Cerebellar nuclear complex (tissue), 1 donor: ENCODE data around the gene MEX3A.
"Not testable (repeated sequence)": the region's sequence is repeated elsewhere in the genome, so short reads cannot be mapped to it uniquely, and the experiment has no call there.

Source experiments
- DNase-seq, 2 experiments: peaks; one replicate each; lab custom pipeline; 2025; lab: John Stamatoyannopoulos, UW

The MEX3A gene

GRCh38 chr1:156118177-156118868 lies 36.1 kb upstream of the MEX3A start:
- DNase-seq, result no peak

- DNase-seq, result no peak
These were observed 35.3 kb upstream of the MEX3A start for GRCh38 chr1:156117414-156118176.

- DNase-seq, result not testable (repeated sequence)
These were observed 34.5 kb upstream of the MEX3A start for GRCh38 chr1:156116731-156117130.

- no peak for DNase-seq
These were observed 33.5 kb upstream of the MEX3A start for GRCh38 chr1:156115514-156116374.

GRCh38 chr1:156114919-156115513 lies 32.8 kb upstream of the MEX3A start:
- no peak for DNase-seq

- peak in 1 of 2 experiments; percentile 56 for DNase-seq
These were observed 32.0 kb upstream of the MEX3A start, which contains the start of gene LMNA for GRCh38 chr1:156114101-156114918. Gene LMNA, plus strand, starts transcription at chr1:156114711. Its CDS starts 208 bp downstream, at chr1:156114919.

GRCh38 chr1:156113282-156113950 lies 31.2 kb upstream of the MEX3A start:
- DNase-seq, result no peak

- DNase-seq, result no peak
These were observed 30.2 kb upstream of the MEX3A start for GRCh38 chr1:156112276-156113137.

GRCh38 chr1:156111355-156111962 lies 29.2 kb upstream of the MEX3A start:
- no peak for DNase-seq

- DNase-seq, result no peak
These were observed 28.0 kb upstream of the MEX3A start for GRCh38 chr1:156110252-156110651.

GRCh38 chr1:156108664-156109241 lies 26.5 kb upstream of the MEX3A start:
- DNase-seq, result no peak

GRCh38 chr1:156108057-156108456 lies 25.8 kb upstream of the MEX3A start:
- no peak for DNase-seq

- no peak for DNase-seq
These were observed 24.6 kb upstream of the MEX3A start for GRCh38 chr1:156106624-156107488.

GRCh38 chr1:156104861-156105832 lies 22.9 kb upstream of the MEX3A start:
- DNase-seq, result no peak

- no peak for DNase-seq
These were observed 22.0 kb upstream of the MEX3A start for GRCh38 chr1:156104065-156104810.

GRCh38 chr1:156103521-156103947 lies 21.3 kb upstream of the MEX3A start:
- no peak for DNase-seq
